GM21381 (cell line): ENCODE results near the gene C1orf216.
"Not testable (repeated sequence)": the region's sequence is repeated elsewhere in the genome, so short reads cannot be mapped to it uniquely, and the experiment has no call there.

Source experiments
- ATAC-seq: cut with Tn5 transposase; IDR thresholded peaks from one replicate; pipeline ENCODE4 v1.9.1; 2021; ENCODE audit warnings: mild to moderate bottlenecking, moderate library complexity; ENCODE audit not compliant: unreplicated experiment

The C1orf216 gene

DNA sequence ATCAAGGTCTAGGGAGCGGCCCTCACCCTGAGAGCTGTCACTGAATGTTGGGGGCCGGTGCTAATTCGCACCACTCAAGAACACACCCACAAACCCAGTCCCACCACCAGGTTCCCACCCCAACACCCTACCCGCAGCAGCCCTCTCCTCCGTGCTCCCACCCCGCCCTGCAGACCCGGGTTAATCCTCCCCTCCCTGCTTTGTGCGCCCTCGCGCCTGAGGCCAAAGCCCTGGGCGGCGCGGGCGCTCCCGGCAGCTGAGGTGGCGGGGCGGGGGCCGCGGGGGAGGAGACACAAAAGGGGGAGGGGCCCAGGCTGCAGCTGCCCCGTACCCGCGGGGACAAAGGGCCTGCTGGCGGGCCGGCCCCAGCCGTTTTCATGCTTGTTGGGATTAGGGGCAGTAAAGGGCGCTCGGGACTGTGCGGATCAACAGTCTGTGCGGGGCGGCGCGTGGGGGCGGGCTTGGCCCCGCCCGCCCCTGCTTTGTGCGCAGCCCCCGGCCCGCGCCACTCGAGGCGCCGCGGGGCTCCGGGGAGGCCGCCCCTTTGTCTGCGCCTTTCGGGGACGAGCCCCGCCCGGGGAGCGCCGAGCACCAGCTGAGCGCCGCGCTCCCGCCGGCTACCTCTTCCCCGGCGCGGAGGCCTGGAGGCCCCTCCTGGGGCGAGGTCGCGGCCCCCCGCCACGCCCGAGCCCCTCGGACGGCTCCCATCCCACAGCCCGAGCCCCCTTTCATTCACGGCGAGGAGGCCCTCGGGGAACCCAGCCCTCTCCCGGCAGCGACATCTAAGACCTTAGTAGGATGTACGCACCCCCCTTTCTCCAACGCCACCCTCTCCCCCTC is 10.9 kb downstream of the C1orf216 start:
- ATAC-seq: no peak

DNA sequence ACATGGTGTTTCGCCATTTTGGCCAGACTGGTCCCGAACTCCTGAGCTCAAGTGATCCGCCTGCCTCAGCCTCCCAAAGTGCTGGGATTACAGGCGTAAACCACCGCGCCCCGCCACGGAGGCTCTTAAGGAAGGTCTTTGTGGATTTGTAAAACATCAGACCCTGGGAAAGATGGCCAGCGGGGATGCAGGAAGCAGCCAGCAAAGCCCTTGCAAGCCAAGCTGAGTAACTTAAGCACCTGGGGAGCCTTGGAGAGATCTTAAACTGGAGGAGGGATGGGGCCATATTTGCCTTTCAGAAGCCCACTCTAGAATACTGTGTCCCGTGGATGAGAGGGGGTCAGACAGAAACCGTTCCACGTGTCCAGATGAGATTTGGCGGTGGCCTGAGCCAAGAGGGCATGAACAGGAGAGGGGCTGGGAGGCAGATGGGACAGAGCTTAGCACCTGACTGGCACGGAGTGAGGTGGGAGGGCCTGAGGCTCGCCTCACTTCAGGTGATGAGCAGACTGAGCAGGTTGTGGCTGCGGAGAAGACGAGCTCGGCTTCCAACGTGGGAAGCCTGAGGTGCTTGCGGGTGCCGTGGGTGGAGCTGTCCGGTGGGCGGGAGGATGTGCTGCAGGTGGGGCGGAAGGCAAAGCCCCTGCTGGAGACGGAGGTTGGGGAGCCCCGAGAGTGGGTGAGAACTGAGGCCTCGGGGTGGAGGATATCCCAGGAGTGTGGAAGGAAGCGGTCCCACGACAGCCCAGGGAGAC is 11.7 kb downstream of the C1orf216 start:
- no peak for ATAC-seq

DNA sequence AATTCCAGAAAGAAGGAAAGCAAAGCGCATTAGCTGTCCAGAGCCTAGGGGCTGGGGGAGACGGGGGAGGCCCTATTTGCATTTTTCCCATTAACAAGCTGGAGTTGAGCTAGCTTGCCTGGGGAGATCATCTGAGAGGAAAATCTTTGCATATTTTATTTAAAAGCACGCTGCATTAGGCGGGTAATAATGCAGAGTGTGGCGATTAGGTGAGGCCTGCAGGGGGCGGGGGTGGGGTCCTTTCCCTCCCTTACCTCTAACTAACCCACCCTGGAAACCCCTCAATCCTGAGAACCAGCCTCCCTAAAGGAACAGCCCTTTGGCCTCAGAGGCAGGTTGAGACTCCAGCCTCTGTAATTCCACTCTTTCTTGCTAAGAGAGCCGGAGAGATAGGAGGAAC is 16.2 kb downstream of the C1orf216 start:
- no peak for ATAC-seq

GRCh38 chr1:35699152-35699551 is 19.5 kb downstream of the C1orf216 start:
- not testable (repeated sequence) for ATAC-seq

- ATAC-seq: no peak
These were observed 26.4 kb downstream of the C1orf216 start for GRCh38 chr1:35692317-35692716.

- no peak for ATAC-seq
These were observed 27.0 kb downstream of the C1orf216 start for GRCh38 chr1:35691571-35692220.

- ATAC-seq: no peak
These were observed 27.6 kb downstream of the C1orf216 start for GRCh38 chr1:35691080-35691479.

GRCh38 chr1:35690103-35690502 is 28.6 kb downstream of the C1orf216 start:
- ATAC-seq: not testable (repeated sequence)

- ATAC-seq: no peak
These were observed 30.5 kb downstream of the C1orf216 start for GRCh38 chr1:35688161-35688560.

DNA sequence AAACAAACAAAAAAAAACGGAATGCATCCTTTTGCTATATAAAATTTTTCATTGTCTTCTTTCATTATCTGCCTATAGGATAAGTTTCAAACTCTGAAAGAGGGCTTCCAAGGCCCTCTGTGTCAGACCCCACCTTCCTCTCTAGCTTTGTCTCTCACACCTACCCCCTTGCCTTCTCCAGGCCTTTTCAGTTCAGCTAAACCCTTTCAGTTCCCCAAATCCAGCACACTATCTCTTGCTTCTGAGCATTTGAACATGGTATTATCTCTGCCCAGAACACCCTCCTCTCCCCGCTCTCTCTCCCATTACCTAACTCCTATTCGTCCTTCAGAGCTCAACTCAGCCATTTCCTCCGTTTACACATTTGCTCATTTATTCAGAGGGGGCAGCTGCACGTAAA is 35.7 kb downstream of the C1orf216 start:
- no peak for ATAC-seq

- no peak for ATAC-seq
These were observed 38.4 kb downstream of the C1orf216 start for GRCh38 chr1:35680271-35680670.

DNA sequence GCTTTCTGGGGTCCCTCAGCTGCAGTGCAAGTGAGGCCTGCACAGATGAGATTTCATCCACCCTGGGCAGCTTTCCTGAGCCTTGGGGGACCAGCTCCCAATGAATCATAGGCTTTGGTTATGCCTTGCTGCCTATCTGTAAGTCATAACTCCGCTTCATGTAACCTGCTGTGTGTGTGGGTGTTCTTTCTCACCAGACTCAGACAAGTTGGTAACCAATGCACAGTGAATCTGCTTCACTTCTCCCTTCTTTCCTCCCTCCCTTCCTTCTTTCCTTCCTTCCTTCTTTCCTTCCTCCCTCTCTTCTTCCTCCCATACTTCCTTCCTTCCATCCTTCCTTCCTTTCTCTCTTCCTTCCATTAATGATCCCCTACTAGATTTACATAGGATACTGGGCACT is 42.9 kb downstream of the C1orf216 start:
- no peak for ATAC-seq

DNA sequence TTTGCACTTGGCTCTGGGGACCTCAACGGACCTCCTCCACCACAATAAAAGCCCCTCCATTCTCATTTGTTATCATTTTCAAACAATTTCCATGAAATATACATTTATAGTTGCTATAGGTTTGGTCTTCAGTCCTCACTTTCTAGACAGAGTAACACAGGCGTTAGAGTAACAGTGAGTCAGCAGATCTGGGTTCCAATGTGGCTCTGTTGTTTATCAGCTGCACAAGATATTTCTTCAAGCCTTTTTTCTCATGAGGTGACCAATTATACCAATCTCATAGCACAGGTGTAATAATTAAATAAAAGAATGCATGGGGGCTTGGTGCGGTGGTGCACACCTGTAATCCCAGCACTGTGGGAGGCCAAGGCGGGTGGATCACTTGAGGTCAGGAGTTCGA is 44.6 kb downstream of the C1orf216 start:
- ATAC-seq: no peak

DNA sequence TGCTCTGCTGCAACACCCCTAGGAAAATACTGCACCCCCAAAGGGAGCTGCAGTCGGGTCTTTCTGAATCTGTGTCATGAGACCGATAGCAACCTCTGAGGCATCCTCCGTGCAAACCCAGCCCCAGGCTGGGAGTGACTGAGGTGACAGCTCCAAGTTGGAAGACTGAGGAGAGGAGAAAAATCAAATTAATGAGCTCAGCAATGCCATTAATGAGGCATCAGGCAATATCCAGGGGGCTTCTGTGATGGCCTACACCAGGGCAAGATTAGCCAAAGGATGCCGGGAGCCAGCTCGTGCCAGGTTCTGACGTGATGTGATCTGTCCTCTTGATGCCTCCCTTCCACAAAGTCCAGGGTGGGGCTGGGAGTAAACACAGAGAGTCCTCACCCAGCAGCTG is 46.6 kb downstream of the C1orf216 start:
- ATAC-seq: no peak

DNA sequence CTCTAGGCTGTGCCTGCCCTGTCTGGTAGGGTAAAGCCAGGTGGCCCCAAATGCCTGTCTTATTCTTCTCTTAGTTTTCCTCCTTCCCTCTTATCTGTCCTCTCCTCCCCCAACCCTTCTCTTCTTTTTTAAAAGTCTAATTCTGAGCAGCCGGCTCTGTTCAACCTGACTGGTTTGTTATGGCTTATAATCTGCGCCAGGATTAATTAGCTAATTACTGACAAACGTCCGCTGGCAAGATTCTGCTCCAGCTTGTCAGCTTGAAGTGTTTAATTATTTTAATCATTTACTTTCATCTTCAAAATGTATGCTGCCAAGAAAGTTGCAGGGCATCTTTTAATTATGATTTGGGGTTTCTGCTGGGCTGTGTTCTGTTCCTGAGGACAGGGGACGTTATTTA is 50.2 kb downstream of the C1orf216 start:
- ATAC-seq: no peak

DNA sequence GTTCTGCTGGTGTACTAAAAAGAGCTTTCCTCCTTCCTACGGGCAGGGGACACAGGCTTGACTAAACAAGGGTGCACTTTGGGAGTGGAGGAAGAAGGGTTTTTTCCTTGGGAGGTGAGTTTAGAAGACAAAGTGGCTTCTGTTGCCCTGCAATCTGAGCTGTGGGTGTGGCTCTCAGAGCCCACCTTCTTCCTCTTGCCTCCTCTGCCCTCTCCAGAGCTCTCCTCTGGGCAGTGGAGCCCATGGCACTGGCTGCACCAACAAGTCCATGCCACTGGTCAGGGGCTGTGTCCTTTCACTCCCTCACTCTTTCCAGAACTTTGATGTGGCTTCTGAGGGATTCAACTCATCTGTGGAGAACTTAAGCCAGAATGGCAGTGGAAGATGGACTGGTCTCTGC is 51.8 kb downstream of the C1orf216 start:
- ATAC-seq: no peak

- ATAC-seq: no peak
These were observed 52.5 kb downstream of the C1orf216 start for GRCh38 chr1:35666216-35666615.
